Heart left ventricle (tissue), 16 donors: ENCODE data around the gene SYT9. TPM values are rescaled to one million over a fixed set of nuclear protein-coding genes. Genes with fewer than 3 reads are reported as not detected.

ENCODE experiments used
- ATAC-seq, 4 donors: fragments of 200-7000 bp; cut with Tn5 transposase; one replicate each; pipeline ENCODE4 v1.9.1; 2020 to 2022; ENCODE audit warnings: moderate library complexity in 4 of 4, mild to moderate bottlenecking in 3 of 4, moderate number of reproducible peaks in 1 of 4
- DNase-seq, 5 donors: peaks; one replicate each; pipeline ENCODE4 v3.0.0-alpha.2; 2020
- H3K27ac ChIP-seq, 12 donors: fragments of 200-600 bp; sonication (generic) in 4 of 12; one replicate each; pipeline versions ENCODE4 v1.5.0 to v1.8.0; 2016 to 2022; ENCODE audit warnings: mild to moderate bottlenecking in 2 of 12
- H3K27me3 ChIP-seq, 9 donors: fragments of 200-600 bp; sonication (generic) in 2 of 9; one replicate each; pipeline versions ENCODE4 v1.5.1 to v1.8.0; 2016 to 2022; ENCODE audit warnings: mild to moderate bottlenecking in 3 of 9
- H3K36me3 ChIP-seq, 9 donors: fragments of 200-600 bp; sonication (generic) in 2 of 9; one replicate each; pipeline versions ENCODE4 v1.5.0 to v1.8.0; 2018 to 2022; ENCODE audit warnings: mild to moderate bottlenecking in 2 of 9
- H3K4me1 ChIP-seq, 12 donors: fragments of 200-600 bp; sonication (generic) in 4 of 12; one replicate each; pipeline versions ENCODE4 v1.5.0 to v1.8.0; 2016 to 2022; ENCODE audit warnings: mild to moderate bottlenecking in 3 of 12
- H3K4me3 ChIP-seq, 12 donors: fragments of 200-600 bp; sonication (generic) in 4 of 12; one replicate each; pipeline versions ENCODE4 v1.5.0 to v1.8.0; 2017 to 2022; ENCODE audit warnings: mild to moderate bottlenecking in 9 of 12, moderate library complexity in 4 of 12
- H3K9me3 ChIP-seq, 12 donors: fragments of 200-600 bp; sonication (generic) in 4 of 12; one replicate each; pipeline versions ENCODE4 v1.5.0 to v1.8.0; 2016 to 2022; ENCODE audit warnings: mild to moderate bottlenecking in 1 of 12
- CTCF ChIP-seq, 12 donors: fragments of 200-600 bp; sonication (generic) in 4 of 12; IDR thresholded peaks; one replicate each; pipeline versions ENCODE4 v1.5.0 to v1.8.0; 2018 to 2022; ENCODE audit warnings: antibody characterized with exemption in 12 of 12, mild to moderate bottlenecking in 5 of 12
- POLR2A ChIP-seq, 2 donors: fragments of 450-650 bp; IDR thresholded peaks; one replicate each; pipeline ENCODE4 v1.6.1; 2017; ENCODE audit warnings: antibody characterized with exemption in 2 of 2, mild to moderate bottlenecking in 2 of 2, moderate library complexity in 2 of 2
- WGBS, 4 donors: extraction: QIAGEN DNeasy Blood & Tissue Kit in 2 of 4; methylation state at CpG; one replicate each; pipeline versions ENCODE4 v1.1.5 to v1.1.7; 2013 to 2018; 5-methylcytosine and 5-hydroxymethylcytosine counted together
- intact Hi-C, 10 donors: fragments of 100-400 bp; cut with DNase I; formaldehyde crosslinking; loops; one replicate each; pipeline versions ENCODE4 v1.11.1 to v1.14.2; 2022
- polyA plus RNA-seq, 2 donors: library from polyadenylated mRNA; stranded (reverse); fragments of 200-250 nt; gene quantifications; one replicate each; pipeline ENCODE4 v1.2.3, GENCODE V29; 2013
- total RNA-seq, 9 donors: library from RNA; depleted of rRNA in 2 of 9; stranded (reverse); fragments of >200 nt in 2 of 9; fragmentation: NEBNext Ultra II Directional in 3 of 9; extraction: Animal tissue kit (Norgen Biotek cat#: 25700) in 3 of 9; gene quantifications; one replicate each; pipeline versions ENCODE4 v1.1.0 to v1.2.4, GENCODE V29; 2016 to 2023
- donor health status: ischemic (EF 13 %, LVEDD 7.1; RV severe dilation, severe dysfunction).
- donor health status: healthy with polysubstance abuse.
- donor health status: DM: no; HTN: yes; CAD: no.
- donor health status: DM: no; HTN: no; CAD: no.
- donor health status: ischemic (EF 25% LVEDD 6.9; RV normal size, moderate dysfunction).
- donor health status: ischemic (EF 25% LVEDD 5.7; RV mildly dilated, moderate dysfunction).
- donor health status: healthy.
- donor health status: DM: yes; HTN: yes; CAD: no.
- donor health status: ischemic (EF 35%, LVEDD 5.7; RV mildly dilated, moderate dysfunction).
- donor health status: nonischemic (EF 11% LVEDD 7.7; RV severe dilation, severe dysfunction).
- donor health status: DM: yes; HTN: yes; CAD: no.
- donor health status: PGD.
- donor health status: ischemic (EF 29% LVEDD 5.4; RV normal size, mild dysfunction).
- donor health status: nonischemic (EF 23%, LVEDD 6.1; RV moderate dilation, normal function).

SYT9 gene
- total and polyA plus RNA-seq, 11 donors, result 0.04 to 1.4 (median 0.27) TPM; not detected in 2

DNA sequence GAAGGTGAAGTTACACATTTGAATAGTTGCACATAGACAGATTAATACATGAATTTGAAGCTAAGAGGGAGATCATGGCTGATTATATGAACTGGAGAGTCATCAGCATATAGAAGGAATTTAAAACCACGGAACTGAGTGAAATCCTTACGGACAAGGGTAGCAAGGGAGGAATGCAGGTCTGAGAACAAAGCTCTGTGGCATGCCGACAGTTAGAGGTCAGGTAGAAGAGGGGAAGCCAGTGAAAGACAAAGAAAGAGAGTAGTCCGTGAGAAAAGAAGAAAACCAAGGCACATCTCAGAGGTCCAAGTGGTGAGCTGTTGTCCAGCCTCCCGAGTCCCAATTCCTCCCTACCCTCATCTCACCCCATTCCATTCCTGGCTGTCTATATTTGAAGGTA, 11.8 kb upstream of the SYT9 start:
- TF ChIP-seq POLR2A (IDR thresholded peaks at IDR 0.05) (no peak), CTCF (IDR thresholded peaks at IDR 0.05) (no peak)
- no peaks in the 10 kb centered on the region for H3K4me1 ChIP-seq
- 48 to 69% (median 58%) methylated on average over 5 of the region's 5 CpGs for WGBS, 4 donors
- H3K4me3 ChIP-seq, result no peak overlapping the region
- no peak for ATAC-seq
- no peak for DNase-seq
- no peaks in the 10 kb centered on the region for H3K36me3 ChIP-seq
- no peak overlapping the region for H3K27ac ChIP-seq
- H3K27me3 ChIP-seq, result peaks cover 0 to 37% (median 0%) of the 10 kb centered on the region in 9 donors
- intact Hi-C loops, result no loop called here
- H3K9me3 ChIP-seq, result no peaks in the 10 kb centered on the region

DNA sequence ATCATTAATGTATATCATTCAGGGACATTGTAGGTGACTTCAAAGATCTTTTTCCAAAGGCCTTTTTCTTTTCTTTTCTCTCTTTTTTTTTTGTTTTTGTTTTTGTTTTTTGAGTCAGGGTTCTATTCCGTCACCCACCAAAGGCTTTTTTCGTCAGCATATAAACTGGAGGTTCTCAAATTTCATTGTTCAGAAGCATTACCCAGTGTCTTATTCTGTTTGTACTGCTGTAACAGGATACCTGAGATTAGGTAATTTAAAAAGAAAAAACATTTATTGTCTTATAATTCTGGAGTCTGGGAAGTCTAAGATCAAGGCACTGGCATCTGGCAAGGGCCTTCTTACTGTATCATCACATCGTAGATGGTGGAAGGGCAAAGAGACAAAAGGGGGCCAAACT, 6.4 kb upstream of the SYT9 start:
- Histone ChIP-seq H3K9me3 (peaks cover 0 to 11% (median 0%) of the 10 kb centered on the region in 12 donors), H3K27ac (no peak overlapping the region), H3K4me1 (no peaks in the 10 kb centered on the region), H3K27me3 (peaks cover 0 to 10% (median 0%) of the 10 kb centered on the region in 9 donors), H3K36me3 (no peaks in the 10 kb centered on the region), H3K4me3 (no peak overlapping the region)
- ATAC-seq (no peak), DNase-seq (no peak)
- intact Hi-C loops, result no loop called here
- WGBS, 4 donors, result 68 to 82% (median 80%) methylated on average over 3 of the region's 3 CpGs
- TF ChIP-seq POLR2A (IDR thresholded peaks at IDR 0.05) (no peak), CTCF (IDR thresholded peaks at IDR 0.05) (no peak)

DNA sequence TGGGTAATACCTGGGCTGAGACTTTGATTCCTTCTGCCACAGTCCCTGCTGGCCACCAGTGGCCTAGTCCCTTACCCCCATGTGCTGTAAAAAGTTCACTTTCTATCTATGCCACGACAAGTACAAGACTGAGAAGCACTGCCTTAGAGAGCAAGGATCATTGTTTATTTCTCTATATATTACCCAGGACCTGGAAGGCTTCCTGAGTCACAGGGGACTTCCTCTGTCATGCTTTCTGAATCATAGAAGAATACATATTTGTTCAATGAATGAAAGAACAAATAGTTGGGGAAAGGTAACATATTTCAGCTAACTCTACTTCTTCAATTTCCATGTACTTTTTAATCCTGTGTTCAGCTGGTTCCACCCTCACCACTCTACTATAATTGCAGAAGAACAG, 5.5 kb upstream of the SYT9 start:
- no peak for ATAC-seq
- 48 to 71% (median 51%) methylated on average over 1 of the region's 1 CpG for WGBS, 4 donors

DNA sequence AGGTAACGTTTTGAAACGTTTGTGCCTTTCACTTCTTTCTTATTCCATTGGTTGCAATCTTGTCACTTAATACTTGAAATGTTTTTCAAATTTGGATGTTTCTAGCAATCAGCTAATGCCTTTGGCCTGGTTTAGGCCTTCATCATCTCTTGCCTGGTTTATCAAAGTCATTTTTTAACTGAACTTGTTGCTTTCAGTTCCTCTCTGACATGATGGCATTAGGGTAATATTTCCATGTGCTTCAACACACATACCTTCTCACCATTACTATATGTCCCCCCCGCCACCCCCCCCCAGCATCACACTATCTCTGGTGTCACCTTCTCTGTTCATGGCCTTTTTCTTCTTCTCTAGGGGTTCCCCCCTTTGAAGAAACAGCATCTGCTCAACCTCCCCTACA, 1.5 kb upstream of the SYT9 start:
- Histone ChIP-seq H3K9me3 (peaks cover 0 to 11% (median 0%) of the 10 kb centered on the region in 12 donors), H3K27ac (no peak overlapping the region), H3K4me3 (no peak overlapping the region), H3K27me3 (peaks cover 0 to 41% (median 16%) of the 10 kb centered on the region in 9 donors), H3K4me1 (peaks cover 0 to 18% (median 8%) of the 10 kb centered on the region in 12 donors), H3K36me3 (no peaks in the 10 kb centered on the region)
- no peak for TF ChIP-seq POLR2A (IDR thresholded peaks at IDR 0.05)
- TF ChIP-seq CTCF (IDR thresholded peaks at IDR 0.05), result no peak
- intact Hi-C loops, result no loop called here
- 78 to 85% (median 81%) methylated on average over 3 of the region's 3 CpGs for WGBS, 4 donors
- no peak for DNase-seq
- ATAC-seq, result no peak

More for the DNA sequence above, 5.5 kb upstream of the SYT9 start:
- H3K9me3 ChIP-seq, result peaks cover 0 to 11% (median 0%) of the 10 kb centered on the region in 12 donors
- H3K36me3 ChIP-seq, result no peaks in the 10 kb centered on the region
- no peak for TF ChIP-seq CTCF (IDR thresholded peaks at IDR 0.05)
- TF ChIP-seq POLR2A (IDR thresholded peaks at IDR 0.05), result no peak
- H3K4me1 ChIP-seq, result no peaks in the 10 kb centered on the region
- no peak for DNase-seq
- no peak overlapping the region for H3K4me3 ChIP-seq
- intact Hi-C loops, result no loop called here
- no peak overlapping the region for H3K27ac ChIP-seq
- H3K27me3 ChIP-seq, result peaks cover 0 to 15% (median 0%) of the 10 kb centered on the region in 9 donors
